Astrocyte (in vitro differentiated cells and primary cell): ENCODE results near the gene ELMO1. TPM values are rescaled to one million over a fixed set of nuclear protein-coding genes. Genes with fewer than 3 reads are reported as not detected.
A peak's percentile ranks its signal among the peaks of the same experiment; 100 is the strongest.

Source experiments
- DNase-seq: peaks from one replicate; pipeline ENCODE4 v3.0.0-alpha.2; 2010; ENCODE audit warnings: low read depth
- FAIRE-seq: peaks from 2 replicates; lab custom pipeline; 2011; peaks lifted over from hg19 to GRCh38; lab: Jason Lieb, UNC
- H2AFZ ChIP-seq: 2 replicates; pipeline ENCODE4 v1.6.0; 2012; ENCODE audit warnings: low read depth, low read length, inconsistent platforms
- H3K27ac ChIP-seq: 2 replicates; pipeline ENCODE4 v1.5.1; 2011; ENCODE audit warnings: low read depth, low read length, inconsistent platforms
- H3K27me3 ChIP-seq: 2 replicates; pipeline ENCODE4 v1.6.0; 2011; ENCODE audit warnings: low read length, inconsistent platforms; ENCODE audit not compliant: insufficient read depth
- H3K36me3 ChIP-seq: 2 replicates; pipeline ENCODE4 v1.5.1; 2011; ENCODE audit warnings: low read length, inconsistent platforms; ENCODE audit not compliant: insufficient read depth
- H3K4me1 ChIP-seq: 2 replicates; pipeline ENCODE4 v1.5.1; 2011; ENCODE audit warnings: low read length, inconsistent platforms; ENCODE audit not compliant: insufficient read depth
- H3K4me2 ChIP-seq: 2 replicates; pipeline ENCODE4 v1.6.0; 2012; ENCODE audit warnings: low read length, inconsistent platforms
- H3K4me3 ChIP-seq: 2 replicates; pipeline ENCODE4 v1.5.1; 2011; ENCODE audit warnings: low read depth, mild to moderate bottlenecking, low read length, inconsistent platforms; ENCODE audit not compliant: insufficient read depth
- H3K79me2 ChIP-seq: 2 replicates; pipeline ENCODE4 v1.6.0; 2012; ENCODE audit warnings: mild to moderate bottlenecking, low read length, inconsistent platforms; ENCODE audit not compliant: insufficient read depth
- H3K9ac ChIP-seq: 2 replicates; pipeline ENCODE4 v1.6.0; 2012; ENCODE audit warnings: mild to moderate bottlenecking, low read length, inconsistent platforms
- H3K9me3 ChIP-seq: 2 replicates; pipeline ENCODE4 v1.5.1; 2012; ENCODE audit warnings: low read depth, mild to moderate bottlenecking, low read length, inconsistent platforms; ENCODE audit not compliant: insufficient read depth
- H4K20me1 ChIP-seq: 2 replicates; pipeline ENCODE4 v1.6.0; 2012; ENCODE audit warnings: low read length, inconsistent platforms; ENCODE audit not compliant: insufficient read depth
- H3K27ac Mint-ChIP-seq: one replicate; pipeline ENCODE4 v1.8.0; 2021; ENCODE audit warnings: mild to moderate bottlenecking, mixed read lengths; ENCODE audit not compliant: unreplicated experiment
- H3K27me3 Mint-ChIP-seq: one replicate; pipeline ENCODE4 v1.8.0; 2021; ENCODE audit warnings: low read depth, mixed read lengths; ENCODE audit not compliant: unreplicated experiment
- H3K36me3 Mint-ChIP-seq: one replicate; pipeline ENCODE4 v1.8.0; 2021; ENCODE audit warnings: low read depth, mixed read lengths; ENCODE audit not compliant: unreplicated experiment
- H3K4me1 Mint-ChIP-seq: one replicate; pipeline ENCODE4 v1.8.0; 2021; ENCODE audit warnings: low read depth, mixed read lengths; ENCODE audit not compliant: unreplicated experiment
- H3K4me3 Mint-ChIP-seq: one replicate; pipeline ENCODE4 v1.8.0; 2021; ENCODE audit warnings: mild to moderate bottlenecking, moderate library complexity, mixed read lengths; ENCODE audit not compliant: unreplicated experiment
- H3K9me3 Mint-ChIP-seq: one replicate; pipeline ENCODE4 v1.8.0; 2021; ENCODE audit warnings: mild to moderate bottlenecking, mixed read lengths; ENCODE audit not compliant: unreplicated experiment
- EZH2 ChIP-seq: IDR thresholded peaks from 2 replicates; pipeline ENCODE4 v1.6.1; 2012; ENCODE audit warnings: mild to moderate bottlenecking, low read length, inconsistent platforms; ENCODE audit not compliant: insufficient read depth
- total RNA-seq: library from RNA; stranded (reverse); gene quantifications from 2 replicates; pipeline ENCODE4 v1.2.1, GENCODE V29; 2021
- TF ChIP-seq, protein P1 (sequence below): IDR thresholded peaks from 2 replicates; pipeline ENCODE4 v1.5.1; 2011; ENCODE audit warnings: low read depth, mild to moderate bottlenecking, inconsistent platforms, low read length, moderate library complexity; ENCODE audit not compliant: insufficient read depth

ELMO1 gene
- total RNA-seq, 1 donor from 2014 or later: 20.4 TPM

DNA sequence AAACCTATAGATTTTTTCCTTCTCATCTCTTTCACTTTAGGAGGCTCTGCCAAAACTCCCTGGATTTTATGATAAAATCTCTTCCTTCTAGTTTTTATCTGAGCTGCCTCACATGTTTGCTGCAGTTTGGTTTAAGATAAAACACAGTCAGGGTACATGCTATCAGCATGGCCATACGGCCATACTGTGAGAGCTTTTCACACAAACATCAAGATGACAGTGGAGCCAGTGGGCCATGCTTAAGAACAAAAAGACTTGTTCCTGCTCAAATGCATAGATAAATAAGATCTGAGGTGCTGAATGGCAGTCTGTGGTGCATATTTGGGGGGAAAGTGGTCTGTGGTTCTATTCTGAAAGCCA, 91.0 kb downstream of the ELMO1 start:
- Histone ChIP-seq H3K9ac (no peak overlapping the region), H3K4me1 (no peaks in the 10 kb centered on the region), H3K27ac (no peak overlapping the region), H3K79me2 (no peaks in the 10 kb centered on the region), H3K36me3 (no peaks in the 10 kb centered on the region), H3K9me3 (no peaks in the 10 kb centered on the region), H3K4me3 (no peak overlapping the region), H3K27me3 (no peaks in the 10 kb centered on the region), H4K20me1 (no peaks in the 10 kb centered on the region), H3K4me2 (no peak overlapping the region), H2AFZ (no peak overlapping the region)
- DNase-seq: no peak
- Mint-ChIP-seq H3K4me3 (no peak overlapping the region), H3K27me3 (no peaks in the 10 kb centered on the region), H3K27ac (peak overlapping the region; percentile 11), H3K4me1 (peaks cover 32% of the 10 kb centered on the region), H3K36me3 (peaks cover 4% of the 10 kb centered on the region), H3K9me3 (peaks cover 3% of the 10 kb centered on the region)
- TF ChIP-seq EZH2: no peak
- TF ChIP-seq, protein P1, sequence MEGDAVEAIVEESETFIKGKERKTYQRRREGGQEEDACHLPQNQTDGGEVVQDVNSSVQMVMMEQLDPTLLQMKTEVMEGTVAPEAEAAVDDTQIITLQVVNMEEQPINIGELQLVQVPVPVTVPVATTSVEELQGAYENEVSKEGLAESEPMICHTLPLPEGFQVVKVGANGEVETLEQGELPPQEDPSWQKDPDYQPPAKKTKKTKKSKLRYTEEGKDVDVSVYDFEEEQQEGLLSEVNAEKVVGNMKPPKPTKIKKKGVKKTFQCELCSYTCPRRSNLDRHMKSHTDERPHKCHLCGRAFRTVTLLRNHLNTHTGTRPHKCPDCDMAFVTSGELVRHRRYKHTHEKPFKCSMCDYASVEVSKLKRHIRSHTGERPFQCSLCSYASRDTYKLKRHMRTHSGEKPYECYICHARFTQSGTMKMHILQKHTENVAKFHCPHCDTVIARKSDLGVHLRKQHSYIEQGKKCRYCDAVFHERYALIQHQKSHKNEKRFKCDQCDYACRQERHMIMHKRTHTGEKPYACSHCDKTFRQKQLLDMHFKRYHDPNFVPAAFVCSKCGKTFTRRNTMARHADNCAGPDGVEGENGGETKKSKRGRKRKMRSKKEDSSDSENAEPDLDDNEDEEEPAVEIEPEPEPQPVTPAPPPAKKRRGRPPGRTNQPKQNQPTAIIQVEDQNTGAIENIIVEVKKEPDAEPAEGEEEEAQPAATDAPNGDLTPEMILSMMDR: no peak
- no peak for FAIRE-seq

GRCh38 chr7:37356911-37357636, 91.6 kb downstream of the ELMO1 start:
- Histone ChIP-seq H4K20me1 (no peaks in the 10 kb centered on the region), H3K4me3 (no peak overlapping the region), H3K9me3 (no peaks in the 10 kb centered on the region), H3K27ac (no peak overlapping the region), H3K27me3 (no peaks in the 10 kb centered on the region), H3K36me3 (no peaks in the 10 kb centered on the region), H2AFZ (no peak overlapping the region), H3K79me2 (no peaks in the 10 kb centered on the region), H3K4me1 (no peaks in the 10 kb centered on the region), H3K4me2 (no peak overlapping the region), H3K9ac (no peak overlapping the region)
- Mint-ChIP-seq H3K4me1 (peaks cover 32% of the 10 kb centered on the region), H3K4me3 (no peak overlapping the region), H3K27ac (peak overlapping the region; percentile 11), H3K27me3 (no peaks in the 10 kb centered on the region), H3K9me3 (peaks cover 3% of the 10 kb centered on the region), H3K36me3 (peaks cover 4% of the 10 kb centered on the region)
- no peak for TF ChIP-seq EZH2
- TF ChIP-seq, protein P1: no peak
- DNase-seq (no peak), FAIRE-seq (no peak)

- no peak overlapping the region for H3K4me3 ChIP-seq
- FAIRE-seq (no peak), DNase-seq (peak; percentile 8)
- no peaks in the 10 kb centered on the region for H4K20me1 ChIP-seq
- no peaks in the 10 kb centered on the region for H3K9me3 ChIP-seq
- H3K27ac ChIP-seq: peak overlapping the region; percentile 41
- Mint-ChIP-seq H3K4me3 (no peak overlapping the region), H3K9me3 (peaks cover 3% of the 10 kb centered on the region), H3K36me3 (peaks cover 4% of the 10 kb centered on the region), H3K27me3 (no peaks in the 10 kb centered on the region), H3K4me1 (peaks cover 32% of the 10 kb centered on the region), H3K27ac (peak overlapping the region; percentile 69)
- no peaks in the 10 kb centered on the region for H3K4me1 ChIP-seq
- no peaks in the 10 kb centered on the region for H3K27me3 ChIP-seq
- H3K79me2 ChIP-seq: no peaks in the 10 kb centered on the region
- H3K9ac ChIP-seq: no peak overlapping the region
- H2AFZ ChIP-seq: no peak overlapping the region
- H3K36me3 ChIP-seq: no peaks in the 10 kb centered on the region
- H3K4me2 ChIP-seq: peak overlapping the region; percentile 14
- TF ChIP-seq, protein P1: no peak
- no peak for TF ChIP-seq EZH2
Measured at GRCh38 chr7:37354656-37355131, 94.0 kb downstream of the ELMO1 start.
